Mesothelial cell of epicardium (in vitro differentiated cells): Measurements from ENCODE around the gene ZNF385A. TPM values are rescaled to one million over a fixed set of nuclear protein-coding genes. Genes with fewer than 3 reads are reported as not detected.
A peak's percentile ranks its signal among the peaks of the same experiment; 100 is the strongest.

Experiments used
- DNase-seq, 2 experiments: peaks; one replicate each; pipeline ENCODE4 v3.0.0; 2021; ENCODE audit warnings: low spot score in 2 of 2; ENCODE audit not compliant: unreplicated experiment in 2 of 2
- H3K27ac Mint-ChIP-seq: 2 replicates; pipeline ENCODE4 v1.8.0; 2021; ENCODE audit warnings: mixed read lengths
- H3K27me3 Mint-ChIP-seq: 2 replicates; pipeline ENCODE4 v1.8.0; 2021; ENCODE audit warnings: low read depth, mixed read lengths
- H3K36me3 Mint-ChIP-seq: 2 replicates; pipeline ENCODE4 v1.8.0; 2021; ENCODE audit warnings: mixed read lengths
- H3K4me1 Mint-ChIP-seq: 2 replicates; pipeline ENCODE4 v1.8.0; 2021; ENCODE audit warnings: mixed read lengths
- H3K4me3 Mint-ChIP-seq: 2 replicates; pipeline ENCODE4 v1.8.0; 2021; ENCODE audit warnings: mild to moderate bottlenecking, moderate library complexity, mixed read lengths
- H3K9me3 Mint-ChIP-seq: 2 replicates; pipeline ENCODE4 v1.8.0; 2021; ENCODE audit warnings: mixed read lengths
- CTCF ChIP-seq: fragments of 200-600 bp; sonication (generic); IDR thresholded peaks from one replicate; pipeline ENCODE4 v1.5.0; 2021; ENCODE audit warnings: antibody characterized with exemption; ENCODE audit not compliant: unreplicated experiment
- total RNA-seq: library from RNA; stranded (reverse); gene quantifications from 3 replicates; pipeline ENCODE4 v1.2.1, GENCODE V29; 2021

Gene ZNF385A
- total RNA-seq, 1 donor from 2014 or later = 35.4 TPM

GRCh38 chr12:54386403-54387113, 2.0 kb upstream of the ZNF385A start:
- H3K36me3 Mint-ChIP-seq = peaks cover 8% of the 10 kb centered on the region
- no peak overlapping the region for H3K4me3 Mint-ChIP-seq
- peak overlapping the region; percentile 90 for H3K27ac Mint-ChIP-seq
- H3K27me3 Mint-ChIP-seq = no peaks in the 10 kb centered on the region
- peaks cover 59% of the 10 kb centered on the region for H3K4me1 Mint-ChIP-seq
- DNase-seq = no peak
- TF ChIP-seq CTCF = no peak
- H3K9me3 Mint-ChIP-seq = no peaks in the 10 kb centered on the region

- no peak for DNase-seq
- no peak overlapping the region for H3K4me3 Mint-ChIP-seq
- peaks cover 58% of the 10 kb centered on the region for H3K4me1 Mint-ChIP-seq
- H3K27ac Mint-ChIP-seq = peak overlapping the region; percentile 15
- H3K9me3 Mint-ChIP-seq = no peaks in the 10 kb centered on the region
- peaks cover 8% of the 10 kb centered on the region for H3K36me3 Mint-ChIP-seq
- H3K27me3 Mint-ChIP-seq = no peaks in the 10 kb centered on the region
- TF ChIP-seq CTCF = no peak
Measured at GRCh38 chr12:54385251-54385914, 850 bp upstream of the ZNF385A start.

GRCh38 chr12:54383041-54383609, 1.4 kb downstream of the ZNF385A start:
- DNase-seq = no peak
- H3K36me3 Mint-ChIP-seq = peaks cover 10% of the 10 kb centered on the region
- H3K4me3 Mint-ChIP-seq = no peak overlapping the region
- H3K27me3 Mint-ChIP-seq = no peaks in the 10 kb centered on the region
- peaks cover 51% of the 10 kb centered on the region for H3K4me1 Mint-ChIP-seq
- no peak overlapping the region for H3K27ac Mint-ChIP-seq
- TF ChIP-seq CTCF = no peak
- no peaks in the 10 kb centered on the region for H3K9me3 Mint-ChIP-seq

GRCh38 chr12:54381136-54381535, 3.4 kb downstream of the ZNF385A start:
- Mint-ChIP-seq H3K4me3 (no peak overlapping the region), H3K27me3 (no peaks in the 10 kb centered on the region), H3K27ac (no peak overlapping the region), H3K36me3 (peaks cover 15% of the 10 kb centered on the region), H3K9me3 (no peaks in the 10 kb centered on the region), H3K4me1 (peaks cover 45% of the 10 kb centered on the region)
- DNase-seq = no peak
- no peak for TF ChIP-seq CTCF

GRCh38 chr12:54379398-54380201, 4.9 kb downstream of the ZNF385A start:
- TF ChIP-seq CTCF = peak; percentile 92

More at GRCh38 chr12:54379398-54380201, 4.9 kb downstream of the ZNF385A start:
- peak; percentile 90 to 96 for DNase-seq
- no peaks in the 10 kb centered on the region for H3K27me3 Mint-ChIP-seq
- peaks cover 15% of the 10 kb centered on the region for H3K36me3 Mint-ChIP-seq
- peak overlapping the region; percentile 72 for H3K4me3 Mint-ChIP-seq
- peak overlapping the region; percentile 35 for H3K27ac Mint-ChIP-seq
- H3K4me1 Mint-ChIP-seq = peaks cover 32% of the 10 kb centered on the region
- no peaks in the 10 kb centered on the region for H3K9me3 Mint-ChIP-seq
